ENCODE results near the gene SIDT2.
A peak's percentile ranks its signal among the peaks of the same experiment; 100 is the strongest.

SIDT2 gene

GRCh38 chr11:117185736-117186430 is 7.3 kb downstream of the SIDT2 start:
- peaks cover 34% of the 10 kb centered on the region for H3K36me3 Mint-ChIP-seq (ENCODE audit: low read depth)
- no peak overlapping the region for H3K27ac Mint-ChIP-seq
- no peak overlapping the region for H3K4me3 Mint-ChIP-seq
- no peaks in the 10 kb centered on the region for H3K9me3 Mint-ChIP-seq
- TF ChIP-seq, protein P1, sequence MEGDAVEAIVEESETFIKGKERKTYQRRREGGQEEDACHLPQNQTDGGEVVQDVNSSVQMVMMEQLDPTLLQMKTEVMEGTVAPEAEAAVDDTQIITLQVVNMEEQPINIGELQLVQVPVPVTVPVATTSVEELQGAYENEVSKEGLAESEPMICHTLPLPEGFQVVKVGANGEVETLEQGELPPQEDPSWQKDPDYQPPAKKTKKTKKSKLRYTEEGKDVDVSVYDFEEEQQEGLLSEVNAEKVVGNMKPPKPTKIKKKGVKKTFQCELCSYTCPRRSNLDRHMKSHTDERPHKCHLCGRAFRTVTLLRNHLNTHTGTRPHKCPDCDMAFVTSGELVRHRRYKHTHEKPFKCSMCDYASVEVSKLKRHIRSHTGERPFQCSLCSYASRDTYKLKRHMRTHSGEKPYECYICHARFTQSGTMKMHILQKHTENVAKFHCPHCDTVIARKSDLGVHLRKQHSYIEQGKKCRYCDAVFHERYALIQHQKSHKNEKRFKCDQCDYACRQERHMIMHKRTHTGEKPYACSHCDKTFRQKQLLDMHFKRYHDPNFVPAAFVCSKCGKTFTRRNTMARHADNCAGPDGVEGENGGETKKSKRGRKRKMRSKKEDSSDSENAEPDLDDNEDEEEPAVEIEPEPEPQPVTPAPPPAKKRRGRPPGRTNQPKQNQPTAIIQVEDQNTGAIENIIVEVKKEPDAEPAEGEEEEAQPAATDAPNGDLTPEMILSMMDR (IDR thresholded peaks at IDR 0.05; ENCODE audit: unreplicated experiment in 3 of 3): no peak
- H3K4me1 Mint-ChIP-seq: peaks cover 3% of the 10 kb centered on the region
- no peaks in the 10 kb centered on the region for H3K27me3 Mint-ChIP-seq (ENCODE audit: low read depth)

DNA sequence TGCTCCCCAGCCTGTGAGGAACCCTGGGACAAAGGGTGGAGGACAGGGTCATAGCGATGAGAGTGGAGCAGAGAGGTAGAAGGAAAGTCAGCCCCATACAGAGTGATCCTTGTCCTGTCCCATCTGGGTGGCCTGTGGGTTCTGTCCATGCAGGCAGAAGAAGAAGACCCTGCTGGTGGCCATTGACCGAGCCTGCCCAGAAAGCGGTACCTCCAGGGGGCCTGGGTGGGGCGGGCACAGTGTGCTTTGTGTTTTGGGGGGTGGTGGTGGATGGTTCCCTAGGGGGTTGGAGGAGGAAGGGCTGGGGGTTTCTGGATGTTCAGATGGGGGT is 7.9 kb downstream of the SIDT2 start:
- Mint-ChIP-seq H3K36me3 (ENCODE audit: low read depth) (peaks cover 34% of the 10 kb centered on the region), H3K4me3 (no peak overlapping the region), H3K9me3 (no peaks in the 10 kb centered on the region), H3K27me3 (ENCODE audit: low read depth) (no peaks in the 10 kb centered on the region), H3K27ac (no peak overlapping the region), H3K4me1 (no peaks in the 10 kb centered on the region)
- TF ChIP-seq, protein P1 (IDR thresholded peaks at IDR 0.05; ENCODE audit: unreplicated experiment in 3 of 3): no peak

GRCh38 chr11:117187007-117187406 is 8.5 kb downstream of the SIDT2 start:
- Mint-ChIP-seq H3K27ac (peak overlapping the region in 1 of 3 experiments; percentile 2), H3K9me3 (no peaks in the 10 kb centered on the region), H3K27me3 (ENCODE audit: low read depth) (no peaks in the 10 kb centered on the region), H3K4me3 (no peak overlapping the region), H3K4me1 (no peaks in the 10 kb centered on the region), H3K36me3 (ENCODE audit: low read depth) (peaks cover 34% of the 10 kb centered on the region)
- TF ChIP-seq, protein P1 (IDR thresholded peaks at IDR 0.05; ENCODE audit: unreplicated experiment in 3 of 3): no peak

GRCh38 chr11:117187428-117187798 is 8.9 kb downstream of the SIDT2 start:
- Mint-ChIP-seq H3K27me3 (ENCODE audit: low read depth) (no peaks in the 10 kb centered on the region), H3K9me3 (no peaks in the 10 kb centered on the region), H3K4me3 (no peak overlapping the region), H3K36me3 (ENCODE audit: low read depth) (peaks cover 34% of the 10 kb centered on the region), H3K4me1 (no peaks in the 10 kb centered on the region), H3K27ac (peak overlapping the region in 1 of 3 experiments; percentile 2)
- TF ChIP-seq, protein P1 (IDR thresholded peaks at IDR 0.05; ENCODE audit: unreplicated experiment in 3 of 3): no peak

- no peaks in the 10 kb centered on the region for H3K27me3 Mint-ChIP-seq (ENCODE audit: low read depth)
Observed at GRCh38 chr11:117187799-117188481, 9.4 kb downstream of the SIDT2 start.

More at GRCh38 chr11:117187799-117188481, 9.4 kb downstream of the SIDT2 start:
- H3K36me3 Mint-ChIP-seq (ENCODE audit: low read depth): peaks cover 31% of the 10 kb centered on the region
- TF ChIP-seq, protein P1 (IDR thresholded peaks at IDR 0.05; ENCODE audit: unreplicated experiment in 3 of 3): no peak
- no peak overlapping the region for H3K4me3 Mint-ChIP-seq
- H3K27ac Mint-ChIP-seq: no peak overlapping the region
- H3K4me1 Mint-ChIP-seq: no peaks in the 10 kb centered on the region
- H3K9me3 Mint-ChIP-seq: no peaks in the 10 kb centered on the region
